22Rv1 (cell line): ENCODE measurements around the gene STN1.
A peak's percentile ranks its signal among the peaks of the same experiment; 100 is the strongest.

Experiments
- H3K27ac ChIP-seq: fragments of 450-650 bp; 2 replicates; pipeline ENCODE4 v1.5.1; 2017
- CTCF ChIP-seq: fragments of 450-650 bp; IDR thresholded peaks from 2 replicates; pipeline ENCODE4 v1.5.1; 2017; ENCODE audit warnings: mild to moderate bottlenecking
- ZFX ChIP-seq: fragments of 450-650 bp; IDR thresholded peaks from 2 replicates; pipeline ENCODE4 v1.6.1; 2017; ENCODE audit warnings: antibody characterized with exemption, borderline replicate concordance

Gene STN1

GRCh38 chr10:103951942-103952341, 34.0 kb upstream of the STN1 start:
- TF ChIP-seq CTCF (no peak), ZFX (no peak)

GRCh38 chr10:103951183-103951582, 33.2 kb upstream of the STN1 start:
- peak overlapping the region; percentile 64; the same call in 1 of the 2 replicates for H3K27ac ChIP-seq

More at GRCh38 chr10:103951942-103952341, 34.0 kb upstream of the STN1 start:
- H3K27ac ChIP-seq, result peak overlapping the region; percentile 64

GRCh38 chr10:103949728-103950127, 31.7 kb upstream of the STN1 start:
- TF ChIP-seq CTCF (no peak), ZFX (no peak)

More at GRCh38 chr10:103951183-103951582, 33.2 kb upstream of the STN1 start:
- no peak for TF ChIP-seq ZFX

GRCh38 chr10:103947799-103948516, 30.0 kb upstream of the STN1 start:
- no peak for TF ChIP-seq ZFX
- peak overlapping the region; percentile 76 for H3K27ac ChIP-seq

More at GRCh38 chr10:103949728-103950127, 31.7 kb upstream of the STN1 start:
- peak overlapping the region; percentile 76 for H3K27ac ChIP-seq

- TF ChIP-seq CTCF (no peak), ZFX (no peak)
- no peak overlapping the region for H3K27ac ChIP-seq
These were observed 24.9 kb upstream of the STN1 start for GRCh38 chr10:103942866-103943265.

GRCh38 chr10:103941801-103942200, 23.8 kb upstream of the STN1 start:
- no peak overlapping the region for H3K27ac ChIP-seq
- no peak for TF ChIP-seq CTCF
- TF ChIP-seq ZFX, result no peak

GRCh38 chr10:103939522-103939921, 21.5 kb upstream of the STN1 start:
- TF ChIP-seq ZFX (no peak), CTCF (no peak)
- H3K27ac ChIP-seq, result no peak overlapping the region

- H3K27ac ChIP-seq, result no peak overlapping the region
- TF ChIP-seq CTCF (no peak), ZFX (no peak)
These were observed 18.0 kb upstream of the STN1 start for GRCh38 chr10:103936022-103936421.
